ENCODE measurements around the gene ADAM19.

DNA sequence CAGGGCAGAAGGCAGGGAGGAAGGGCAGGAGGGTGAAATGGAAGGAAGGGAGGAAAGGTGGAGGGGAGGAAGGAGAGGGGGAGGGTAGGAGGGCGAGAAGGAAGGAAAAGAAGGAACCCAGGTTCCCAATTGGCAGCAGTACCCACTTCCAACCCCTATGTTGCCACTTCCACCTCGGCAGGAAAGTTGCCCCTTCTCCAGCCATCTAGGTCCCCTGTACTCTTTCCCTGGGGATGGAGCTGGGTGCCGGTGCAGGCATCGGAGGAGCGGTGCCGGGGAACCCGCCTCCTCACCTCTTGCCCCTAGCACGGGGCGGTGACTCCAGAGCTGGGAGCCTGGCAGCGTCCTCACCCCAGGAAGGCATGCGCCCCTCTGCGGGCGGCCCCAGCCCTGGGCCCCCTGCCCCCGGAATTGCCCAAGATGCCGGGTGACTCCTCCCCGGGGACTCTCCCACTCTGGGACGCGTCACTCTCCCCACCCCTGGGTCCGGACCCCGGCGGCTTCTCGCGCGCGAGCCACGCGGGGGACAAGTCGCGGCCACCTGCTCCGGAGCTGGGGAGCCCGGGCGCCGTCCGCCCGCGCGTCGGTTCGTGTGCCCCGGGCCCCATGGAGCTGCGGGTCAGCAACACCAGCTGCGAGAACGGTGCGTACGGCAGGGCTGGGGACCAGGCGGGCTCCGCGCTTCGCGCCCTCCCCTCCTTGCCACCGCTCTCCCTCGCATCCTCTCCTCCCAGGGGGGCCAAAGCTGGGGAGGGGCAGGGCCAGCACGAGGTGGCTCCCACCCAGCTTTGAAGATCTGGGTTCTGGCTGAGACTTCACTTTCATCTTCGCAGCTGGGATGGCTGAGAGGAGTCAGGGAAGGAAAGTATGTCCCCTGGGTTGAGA, 115.6 kb downstream of the ADAM19 start, which contains the start of gene NIPAL4:
- TF ChIP-seq, protein P1, sequence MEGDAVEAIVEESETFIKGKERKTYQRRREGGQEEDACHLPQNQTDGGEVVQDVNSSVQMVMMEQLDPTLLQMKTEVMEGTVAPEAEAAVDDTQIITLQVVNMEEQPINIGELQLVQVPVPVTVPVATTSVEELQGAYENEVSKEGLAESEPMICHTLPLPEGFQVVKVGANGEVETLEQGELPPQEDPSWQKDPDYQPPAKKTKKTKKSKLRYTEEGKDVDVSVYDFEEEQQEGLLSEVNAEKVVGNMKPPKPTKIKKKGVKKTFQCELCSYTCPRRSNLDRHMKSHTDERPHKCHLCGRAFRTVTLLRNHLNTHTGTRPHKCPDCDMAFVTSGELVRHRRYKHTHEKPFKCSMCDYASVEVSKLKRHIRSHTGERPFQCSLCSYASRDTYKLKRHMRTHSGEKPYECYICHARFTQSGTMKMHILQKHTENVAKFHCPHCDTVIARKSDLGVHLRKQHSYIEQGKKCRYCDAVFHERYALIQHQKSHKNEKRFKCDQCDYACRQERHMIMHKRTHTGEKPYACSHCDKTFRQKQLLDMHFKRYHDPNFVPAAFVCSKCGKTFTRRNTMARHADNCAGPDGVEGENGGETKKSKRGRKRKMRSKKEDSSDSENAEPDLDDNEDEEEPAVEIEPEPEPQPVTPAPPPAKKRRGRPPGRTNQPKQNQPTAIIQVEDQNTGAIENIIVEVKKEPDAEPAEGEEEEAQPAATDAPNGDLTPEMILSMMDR (IDR thresholded peaks at IDR 0.05): no peak
- no peak for TF ChIP-seq POLR2A (IDR thresholded peaks at IDR 0.05)
